ENCODE data around the gene NPAS4. TPM values are rescaled to one million over a fixed set of nuclear protein-coding genes. Genes with fewer than 3 reads are reported as not detected.
A peak's percentile ranks its signal among the peaks of the same experiment; 100 is the strongest.

Gene NPAS4
- total RNA-seq, 2 donors from 2014 or later, result not detected

DNA sequence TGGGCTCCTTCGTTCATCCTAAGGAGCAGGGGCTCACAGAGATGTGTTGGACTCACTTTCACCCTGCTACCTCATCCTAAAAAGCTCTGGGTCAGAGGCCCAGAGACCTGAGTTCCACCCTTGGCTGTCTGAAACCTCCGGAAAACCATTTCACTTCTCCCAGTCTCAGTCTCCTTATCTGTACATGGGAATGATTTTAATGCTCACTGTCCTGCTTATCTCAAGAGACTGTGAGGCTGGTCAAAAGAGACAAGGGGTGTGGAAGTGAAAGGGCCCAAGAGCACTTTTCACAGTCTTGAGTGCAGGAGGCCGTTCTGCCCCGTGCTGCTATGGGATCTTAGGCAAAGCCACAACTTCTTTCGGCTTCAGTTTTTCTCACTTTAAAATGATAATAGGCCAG, 13.2 kb upstream of the NPAS4 start:
- no peak for ATAC-seq
- TF ChIP-seq, protein P1, sequence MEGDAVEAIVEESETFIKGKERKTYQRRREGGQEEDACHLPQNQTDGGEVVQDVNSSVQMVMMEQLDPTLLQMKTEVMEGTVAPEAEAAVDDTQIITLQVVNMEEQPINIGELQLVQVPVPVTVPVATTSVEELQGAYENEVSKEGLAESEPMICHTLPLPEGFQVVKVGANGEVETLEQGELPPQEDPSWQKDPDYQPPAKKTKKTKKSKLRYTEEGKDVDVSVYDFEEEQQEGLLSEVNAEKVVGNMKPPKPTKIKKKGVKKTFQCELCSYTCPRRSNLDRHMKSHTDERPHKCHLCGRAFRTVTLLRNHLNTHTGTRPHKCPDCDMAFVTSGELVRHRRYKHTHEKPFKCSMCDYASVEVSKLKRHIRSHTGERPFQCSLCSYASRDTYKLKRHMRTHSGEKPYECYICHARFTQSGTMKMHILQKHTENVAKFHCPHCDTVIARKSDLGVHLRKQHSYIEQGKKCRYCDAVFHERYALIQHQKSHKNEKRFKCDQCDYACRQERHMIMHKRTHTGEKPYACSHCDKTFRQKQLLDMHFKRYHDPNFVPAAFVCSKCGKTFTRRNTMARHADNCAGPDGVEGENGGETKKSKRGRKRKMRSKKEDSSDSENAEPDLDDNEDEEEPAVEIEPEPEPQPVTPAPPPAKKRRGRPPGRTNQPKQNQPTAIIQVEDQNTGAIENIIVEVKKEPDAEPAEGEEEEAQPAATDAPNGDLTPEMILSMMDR (IDR thresholded peaks at IDR 0.05), result no peak
- TF ChIP-seq POLR2A (IDR thresholded peaks at IDR 0.05), result no peak
- no peaks in the 10 kb centered on the region for H3K27me3 ChIP-seq
- intact Hi-C loops (cut with DNase I), result no loop called here
- no peaks in the 10 kb centered on the region for H3K36me3 ChIP-seq (replicated peaks in 1 of 2; ENCODE audit: insufficient read depth in 1 of 2, low read depth in 2 of 2)
- WGBS, 2 donors, result 42 to 46% methylated on average over 5 of the region's 5 CpGs
- H3K27ac ChIP-seq, result no peak overlapping the region
- no peaks in the 10 kb centered on the region for H3K9me3 ChIP-seq
- peaks cover 6% of the 10 kb centered on the region for H3K4me1 ChIP-seq
- H3K4me3 ChIP-seq, result no peak overlapping the region
- DNase-seq, result no peak

DNA sequence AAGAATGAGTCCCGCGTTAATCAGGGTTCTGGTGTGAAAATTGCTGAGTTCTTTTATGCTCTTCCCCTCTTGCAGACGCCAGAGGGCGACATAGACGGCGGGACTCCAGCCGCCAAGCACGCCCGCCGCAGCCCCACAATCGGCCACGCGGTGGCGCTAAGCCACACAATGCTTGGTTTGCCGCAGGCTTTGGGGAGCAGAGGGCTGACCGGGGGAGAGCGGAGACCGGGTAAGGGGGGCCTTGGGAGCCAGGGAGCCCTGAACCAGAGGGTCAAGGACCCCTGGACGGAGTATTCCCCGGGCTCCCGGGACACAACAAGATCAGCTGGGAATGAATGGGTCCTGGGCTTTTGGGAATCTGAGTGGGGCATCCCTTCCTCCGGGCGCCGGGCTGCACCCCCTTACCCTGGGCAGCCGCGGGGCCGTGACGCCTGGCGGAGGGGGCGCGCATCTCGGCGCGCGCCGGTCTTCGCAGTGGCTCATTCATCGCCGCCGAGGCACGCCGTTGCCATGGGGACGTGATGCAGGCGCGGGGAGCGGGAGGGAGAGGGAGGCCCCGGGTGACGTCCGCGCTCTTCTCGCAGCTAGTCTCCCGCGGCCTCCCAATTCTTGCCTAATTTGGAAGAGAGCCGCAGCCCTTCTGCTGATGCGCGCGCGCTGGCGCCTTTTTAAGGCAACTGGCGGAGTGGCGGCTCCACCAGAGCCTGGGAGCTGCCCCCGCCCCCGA, 12.2 kb upstream of the NPAS4 start:
- no peak for TF ChIP-seq POLR2A (IDR thresholded peaks at IDR 0.05)
- TF ChIP-seq, protein P1 (IDR thresholded peaks at IDR 0.05), result peak; percentile 99 to 100 (median 100)
- peak; percentile 87 to 91 (median 88) for DNase-seq
- Histone ChIP-seq H3K4me1 (peaks cover 6% of the 10 kb centered on the region), H3K9me3 (no peaks in the 10 kb centered on the region), H3K4me3 (no peak overlapping the region), H3K27me3 (no peaks in the 10 kb centered on the region), H3K27ac (no peak overlapping the region), H3K36me3 (replicated peaks in 1 of 2; ENCODE audit: insufficient read depth in 1 of 2, low read depth in 2 of 2) (no peaks in the 10 kb centered on the region)
- WGBS, 2 donors, result 0 to 1% methylated on average over 2 to 61 of the region's 63 CpGs
- peak; percentile 93 for ATAC-seq
- intact Hi-C loops (cut with DNase I), result no loop called here

DNA sequence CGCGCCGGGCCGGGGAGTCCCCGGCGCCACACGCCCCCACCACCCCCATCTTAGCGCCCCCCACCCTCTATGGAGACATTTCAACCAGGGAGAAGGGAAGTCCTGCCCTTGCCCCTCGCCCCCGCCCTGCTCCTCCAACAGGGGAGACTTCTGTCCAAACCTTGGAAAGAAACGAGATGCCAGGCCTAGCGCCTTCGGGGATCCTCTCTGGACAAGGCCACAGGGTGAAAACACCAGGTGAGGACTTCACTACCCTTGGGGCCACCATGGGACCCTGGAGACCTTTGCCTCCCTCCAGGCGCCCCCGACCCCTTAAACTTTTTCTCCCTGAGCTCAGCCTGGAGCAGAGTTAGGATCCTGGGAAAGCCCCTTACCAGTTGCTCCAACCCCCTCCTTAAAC, 11.6 kb upstream of the NPAS4 start:
- 23 to 39% methylated on average over 6 to 10 of the region's 15 CpGs for WGBS, 2 donors
- Histone ChIP-seq H3K4me3 (no peak overlapping the region), H3K4me1 (peaks cover 6% of the 10 kb centered on the region), H3K36me3 (replicated peaks in 1 of 2; ENCODE audit: insufficient read depth in 1 of 2, low read depth in 2 of 2) (no peaks in the 10 kb centered on the region), H3K27ac (no peak overlapping the region), H3K9me3 (no peaks in the 10 kb centered on the region), H3K27me3 (no peaks in the 10 kb centered on the region)
- TF ChIP-seq, protein P1 (IDR thresholded peaks at IDR 0.05), result no peak
- TF ChIP-seq POLR2A (IDR thresholded peaks at IDR 0.05), result no peak
- DNase-seq (no peak), ATAC-seq (no peak)
- intact Hi-C loops (cut with DNase I), result no loop called here

DNA sequence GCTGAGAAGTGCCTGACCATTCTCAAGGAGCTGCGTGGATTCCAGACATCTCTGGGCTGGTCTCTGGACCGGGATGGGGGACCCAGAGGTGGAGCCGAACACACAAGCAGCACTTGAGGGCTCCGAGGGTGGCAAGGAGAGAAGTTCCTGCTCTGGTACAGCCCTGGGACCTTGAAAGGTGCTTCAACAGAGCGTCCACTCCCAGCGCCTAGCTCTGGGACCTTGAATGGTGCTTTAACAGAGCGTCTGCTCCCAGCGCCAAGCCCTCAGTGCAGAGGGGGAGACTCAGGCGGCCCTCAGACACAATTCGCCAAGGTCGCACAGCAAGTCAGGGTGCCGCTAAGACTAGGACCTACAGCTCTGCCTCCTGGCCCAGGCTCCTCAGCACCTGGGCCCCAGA, 10.6 kb upstream of the NPAS4 start:
- no peak for ATAC-seq
- TF ChIP-seq, protein P1 (IDR thresholded peaks at IDR 0.05), result no peak
- intact Hi-C loops (cut with DNase I), result no loop called here
- H3K4me3 ChIP-seq, result no peak overlapping the region
- H3K4me1 ChIP-seq, result peaks cover 6% of the 10 kb centered on the region
- DNase-seq, result no peak
- no peaks in the 10 kb centered on the region for H3K36me3 ChIP-seq (replicated peaks in 1 of 2; ENCODE audit: insufficient read depth in 1 of 2, low read depth in 2 of 2)
- no peaks in the 10 kb centered on the region for H3K27me3 ChIP-seq
- WGBS, 2 donors, result 59% methylated on average over 7 of the region's 12 CpGs; no CpG with 5 or more reads in 1 of the 2 donors
- no peaks in the 10 kb centered on the region for H3K9me3 ChIP-seq
- no peak overlapping the region for H3K27ac ChIP-seq

DNA sequence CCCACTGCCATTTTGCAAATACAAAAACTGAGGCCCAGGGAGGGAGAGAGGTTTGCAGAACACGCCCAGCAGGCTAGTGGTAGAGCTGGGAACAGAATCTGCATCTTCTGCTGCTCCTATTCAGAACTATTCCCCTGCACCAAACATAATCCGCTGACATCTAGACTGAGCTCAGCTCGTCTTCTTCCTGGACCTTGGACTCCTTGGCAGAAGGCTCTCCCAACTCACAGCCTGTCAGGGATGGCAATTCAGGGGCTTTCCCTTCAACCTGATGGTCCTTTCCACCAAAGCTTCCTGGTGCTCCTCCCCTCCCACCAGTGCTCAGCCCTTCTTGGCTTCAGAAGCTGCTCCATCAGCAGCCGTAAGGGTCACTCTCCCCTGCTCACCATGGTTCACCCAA, 9.5 kb upstream of the NPAS4 start:
- Histone ChIP-seq H3K4me3 (no peak overlapping the region), H3K27me3 (no peaks in the 10 kb centered on the region), H3K4me1 (peaks cover 6% of the 10 kb centered on the region), H3K9me3 (no peaks in the 10 kb centered on the region), H3K36me3 (replicated peaks in 1 of 2; ENCODE audit: insufficient read depth in 1 of 2, low read depth in 2 of 2) (no peaks in the 10 kb centered on the region), H3K27ac (no peak overlapping the region)
- 49 to 57% methylated on average over 4 of the region's 4 CpGs for WGBS, 2 donors
- TF ChIP-seq POLR2A (IDR thresholded peaks at IDR 0.05), result no peak
- TF ChIP-seq, protein P1 (IDR thresholded peaks at IDR 0.05), result no peak
- ATAC-seq, result no peak
- intact Hi-C loops (cut with DNase I), result no loop called here
- DNase-seq, result no peak
